Neural progenitor cell (in vitro differentiated cells): ENCODE results near the gene ITLN1. TPM values are rescaled to one million over a fixed set of nuclear protein-coding genes. Genes with fewer than 3 reads are reported as not detected.

Experiments
- DNase-seq: peaks from one replicate; pipeline ENCODE4 v3.0.0-alpha.2; 2016; ENCODE audit warnings: low spot score
- H2AFZ ChIP-seq: fragments of 200-600 bp; sonication (generic); replicated peaks from 2 replicates; pipeline ENCODE4 v1.6.1; 2016; ENCODE audit warnings: antibody characterized with exemption
- H3F3A ChIP-seq: fragments of 200-600 bp; sonication (generic); 2 replicates; pipeline ENCODE4 v1.6.1; 2016; ENCODE audit warnings: antibody characterized with exemption, low read depth
- H3K27ac ChIP-seq: fragments of 200-600 bp; sonication (generic); 2 replicates; pipeline ENCODE4 v1.5.1; 2016; ENCODE audit warnings: mild to moderate bottlenecking
- H3K27me3 ChIP-seq: fragments of 200-600 bp; sonication (generic); 2 replicates; pipeline ENCODE4 v1.6.1; 2016; ENCODE audit warnings: mild to moderate bottlenecking, moderate library complexity
- H3K36me3 ChIP-seq: fragments of 200-600 bp; sonication (generic); 2 replicates; pipeline ENCODE4 v1.5.1; 2016
- H3K4me1 ChIP-seq: fragments of 200-600 bp; sonication (generic); 2 replicates; pipeline ENCODE4 v1.6.1; 2016; ENCODE audit warnings: mixed run types
- H3K4me2 ChIP-seq: fragments of 200-600 bp; sonication (generic); 2 replicates; pipeline ENCODE4 v1.6.1; 2016
- H3K4me3 ChIP-seq: fragments of 200-600 bp; sonication (generic); 2 replicates; pipeline ENCODE4 v1.5.1; 2016
- H3K79me2 ChIP-seq: fragments of 200-600 bp; sonication (generic); 2 replicates; pipeline ENCODE4 v1.6.1; 2016; ENCODE audit warnings: low read depth
- H3K9ac ChIP-seq: fragments of 200-600 bp; sonication (generic); 2 replicates; pipeline ENCODE4 v1.6.1; 2016
- H3K9me3 ChIP-seq: fragments of 200-600 bp; sonication (generic); 2 replicates; pipeline ENCODE4 v1.5.1; 2016; ENCODE audit warnings: low read depth
- H4K20me1 ChIP-seq: fragments of 200-600 bp; sonication (generic); 2 replicates; pipeline ENCODE4 v1.6.1; 2016; ENCODE audit warnings: low read depth
- H3K27ac Mint-ChIP-seq: 3 replicates; pipeline ENCODE4 v1.8.0; 2021; ENCODE audit warnings: mixed read lengths
- H3K27me3 Mint-ChIP-seq: 2 replicates; pipeline ENCODE4 v1.8.0; 2022; ENCODE audit warnings: low read depth, mild to moderate bottlenecking, inconsistent platforms, moderate library complexity, mixed read lengths; ENCODE audit not compliant: insufficient read depth
- H3K36me3 Mint-ChIP-seq: 3 replicates; pipeline ENCODE4 v1.8.0; 2021; ENCODE audit warnings: mixed read lengths
- H3K4me1 Mint-ChIP-seq: 3 replicates; pipeline ENCODE4 v1.8.0; 2021; ENCODE audit warnings: mixed read lengths
- H3K4me3 Mint-ChIP-seq: 3 replicates; pipeline ENCODE4 v1.8.0; 2021; ENCODE audit warnings: mild to moderate bottlenecking, moderate library complexity, mixed read lengths
- H3K9me3 Mint-ChIP-seq: 3 replicates; pipeline ENCODE4 v1.8.0; 2020; ENCODE audit warnings: mixed read lengths
- CTCF ChIP-seq: fragments of 200-600 bp; sonication (generic); IDR thresholded peaks from 2 replicates; pipeline ENCODE4 v1.5.1; 2017; ENCODE audit warnings: antibody characterized with exemption, mild to moderate bottlenecking
- EZH2 ChIP-seq: fragments of 200-600 bp; sonication (generic); IDR thresholded peaks from 2 replicates; pipeline ENCODE4 v1.6.1; 2017; ENCODE audit warnings: antibody characterized with exemption, mild to moderate bottlenecking, moderate library complexity
- EZH2phosphoT487 ChIP-seq: fragments of 200-600 bp; sonication (generic); IDR thresholded peaks from 2 replicates; pipeline ENCODE4 v1.6.1; 2017; ENCODE audit warnings: antibody characterized with exemption
- total RNA-seq: library from RNA; depleted of rRNA; stranded (reverse); fragments of >200 nt; gene quantifications from 2 replicates; pipeline ENCODE4 v1.2.3, GENCODE V29; 2015; ENCODE audit warnings: low replicate concordance

ITLN1 gene
- total RNA-seq, 1 donor from 2014 or later = not detected

DNA sequence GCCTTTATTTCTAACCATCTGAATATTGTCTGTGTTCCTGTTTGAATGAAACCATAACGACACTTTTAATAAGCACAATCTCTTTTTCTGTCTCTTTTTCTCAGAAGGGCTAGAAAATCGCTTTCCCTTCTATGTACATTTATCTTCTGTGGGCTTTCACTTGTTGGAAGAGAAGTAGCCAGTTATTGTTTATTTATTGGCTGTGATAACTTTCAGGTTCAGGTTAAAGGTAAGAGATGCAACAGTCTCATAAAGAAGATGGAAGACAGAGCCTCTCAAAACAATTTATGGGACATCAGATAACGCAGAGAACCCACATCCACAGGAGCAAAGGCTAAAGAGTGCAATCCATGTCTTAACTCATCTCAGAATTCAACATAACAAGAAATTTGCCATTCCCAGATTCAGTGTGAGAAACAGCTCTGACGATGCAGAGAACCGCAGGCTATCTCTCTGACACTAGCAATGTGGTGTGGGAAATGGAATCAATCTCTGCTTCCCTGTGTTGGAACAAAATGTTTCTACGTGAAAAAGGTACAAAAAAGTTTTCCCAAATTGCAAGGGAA lies 18.2 kb downstream of the ITLN1 start:
- no peak overlapping the region for H3K27ac ChIP-seq
- Mint-ChIP-seq H3K27ac (no peak overlapping the region), H3K27me3 (peaks cover 2% of the 10 kb centered on the region), H3K4me1 (peaks cover 5% of the 10 kb centered on the region), H3K9me3 (no peaks in the 10 kb centered on the region), H3K4me3 (no peak overlapping the region), H3K36me3 (no peaks in the 10 kb centered on the region)
- no peak overlapping the region for H3K4me2 ChIP-seq
- TF ChIP-seq EZH2 = no peak
- no peak for TF ChIP-seq CTCF
- no peak for TF ChIP-seq EZH2phosphoT487
- no peak overlapping the region for H2AFZ ChIP-seq
- no peaks in the 10 kb centered on the region for H3K27me3 ChIP-seq
- H3F3A ChIP-seq = no peaks in the 10 kb centered on the region
- no peaks in the 10 kb centered on the region for H3K36me3 ChIP-seq
- no peak for DNase-seq
- no peaks in the 10 kb centered on the region for H3K4me1 ChIP-seq
- H3K79me2 ChIP-seq = no peaks in the 10 kb centered on the region
- no peaks in the 10 kb centered on the region for H4K20me1 ChIP-seq
- H3K4me3 ChIP-seq = no peak overlapping the region
- H3K9me3 ChIP-seq = no peaks in the 10 kb centered on the region
- no peak overlapping the region for H3K9ac ChIP-seq

DNA sequence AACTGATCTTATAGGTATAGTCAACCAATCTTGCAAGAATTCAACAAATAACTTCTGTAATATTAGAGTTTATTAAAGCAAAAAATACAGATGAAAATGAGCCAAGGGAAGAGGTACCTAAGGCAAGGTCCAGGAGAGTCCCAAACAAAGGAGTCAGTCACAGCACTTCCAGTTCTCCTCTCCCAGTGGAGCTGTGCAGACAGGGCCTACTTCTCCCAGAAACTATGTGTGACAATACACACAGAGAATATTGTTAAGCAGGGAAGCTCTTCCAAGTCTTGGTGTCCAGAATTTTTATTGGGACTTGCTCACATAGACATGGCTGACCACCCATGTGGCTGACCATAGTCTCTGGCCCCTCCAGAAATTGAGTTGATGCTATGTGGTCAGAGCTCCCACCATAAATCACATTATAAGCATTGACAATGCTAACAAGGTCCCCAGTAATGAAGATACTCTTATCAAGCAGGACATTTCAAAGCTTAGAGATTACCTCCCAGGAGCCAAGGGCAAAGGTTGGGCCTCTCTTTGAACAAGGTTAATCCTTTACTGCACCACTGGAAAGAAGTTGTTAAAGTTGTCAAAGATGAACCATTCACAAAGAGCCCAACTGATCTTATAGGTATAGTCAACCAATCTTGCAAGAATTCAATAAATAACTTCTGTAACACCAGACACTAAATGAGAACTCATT lies 18.8 kb downstream of the ITLN1 start:
- Mint-ChIP-seq H3K27me3 (peaks cover 2% of the 10 kb centered on the region), H3K4me1 (peaks cover 5% of the 10 kb centered on the region), H3K36me3 (no peaks in the 10 kb centered on the region), H3K9me3 (no peaks in the 10 kb centered on the region), H3K27ac (no peak overlapping the region), H3K4me3 (no peak overlapping the region)
- no peaks in the 10 kb centered on the region for H4K20me1 ChIP-seq
- H3K4me2 ChIP-seq = no peak overlapping the region
- H3K79me2 ChIP-seq = no peaks in the 10 kb centered on the region
- TF ChIP-seq CTCF = no peak
- no peak for TF ChIP-seq EZH2
- no peak for TF ChIP-seq EZH2phosphoT487
- no peak overlapping the region for H2AFZ ChIP-seq
- no peaks in the 10 kb centered on the region for H3F3A ChIP-seq
- H3K27ac ChIP-seq = no peak overlapping the region
- H3K36me3 ChIP-seq = no peaks in the 10 kb centered on the region
- no peak for DNase-seq
- no peaks in the 10 kb centered on the region for H3K27me3 ChIP-seq
- H3K9me3 ChIP-seq = no peaks in the 10 kb centered on the region
- H3K4me3 ChIP-seq = no peak overlapping the region
- no peaks in the 10 kb centered on the region for H3K4me1 ChIP-seq
- H3K9ac ChIP-seq = no peak overlapping the region

DNA sequence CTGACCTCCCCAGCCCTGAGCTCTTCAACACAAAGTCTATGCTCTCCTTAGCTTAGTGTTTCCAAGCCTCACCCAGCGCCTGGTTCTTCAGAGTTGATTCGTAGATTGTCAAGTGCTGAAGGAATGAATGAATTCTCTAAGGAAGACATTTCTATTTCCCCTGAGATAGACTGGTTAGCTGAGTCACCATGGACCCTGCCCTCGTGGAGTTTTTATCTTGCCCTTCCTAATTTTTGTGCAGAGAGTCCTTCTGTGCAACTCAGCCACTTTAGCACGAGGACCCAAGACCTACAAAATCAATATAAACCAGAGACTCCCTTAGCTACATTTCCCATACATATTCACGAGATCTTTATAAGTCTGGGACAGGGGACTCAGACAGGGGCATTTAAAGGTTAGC lies 19.6 kb downstream of the ITLN1 start:
- Histone ChIP-seq H4K20me1 (no peaks in the 10 kb centered on the region), H3K36me3 (no peaks in the 10 kb centered on the region), H3K4me1 (no peaks in the 10 kb centered on the region), H3K27me3 (no peaks in the 10 kb centered on the region), H3F3A (no peaks in the 10 kb centered on the region), H3K27ac (no peak overlapping the region), H3K9me3 (no peaks in the 10 kb centered on the region), H2AFZ (no peak overlapping the region), H3K4me3 (no peak overlapping the region), H3K79me2 (no peaks in the 10 kb centered on the region), H3K9ac (no peak overlapping the region), H3K4me2 (no peak overlapping the region)
- Mint-ChIP-seq H3K9me3 (no peaks in the 10 kb centered on the region), H3K36me3 (no peaks in the 10 kb centered on the region), H3K27ac (no peak overlapping the region), H3K4me3 (no peak overlapping the region), H3K4me1 (peaks cover 5% of the 10 kb centered on the region), H3K27me3 (peaks cover 6% of the 10 kb centered on the region)
- no peak for DNase-seq
- no peak for TF ChIP-seq CTCF
- no peak for TF ChIP-seq EZH2phosphoT487
- no peak for TF ChIP-seq EZH2
